CD4-positive, alpha-beta T cell treated with Interferon gamma for 1 hour (primary cell): ENCODE results near the gene VANGL2.

Experiments used
- DNase-seq: peaks from one replicate; pipeline ENCODE4 v3.0.0-alpha.2; 2020

Gene VANGL2

DNA sequence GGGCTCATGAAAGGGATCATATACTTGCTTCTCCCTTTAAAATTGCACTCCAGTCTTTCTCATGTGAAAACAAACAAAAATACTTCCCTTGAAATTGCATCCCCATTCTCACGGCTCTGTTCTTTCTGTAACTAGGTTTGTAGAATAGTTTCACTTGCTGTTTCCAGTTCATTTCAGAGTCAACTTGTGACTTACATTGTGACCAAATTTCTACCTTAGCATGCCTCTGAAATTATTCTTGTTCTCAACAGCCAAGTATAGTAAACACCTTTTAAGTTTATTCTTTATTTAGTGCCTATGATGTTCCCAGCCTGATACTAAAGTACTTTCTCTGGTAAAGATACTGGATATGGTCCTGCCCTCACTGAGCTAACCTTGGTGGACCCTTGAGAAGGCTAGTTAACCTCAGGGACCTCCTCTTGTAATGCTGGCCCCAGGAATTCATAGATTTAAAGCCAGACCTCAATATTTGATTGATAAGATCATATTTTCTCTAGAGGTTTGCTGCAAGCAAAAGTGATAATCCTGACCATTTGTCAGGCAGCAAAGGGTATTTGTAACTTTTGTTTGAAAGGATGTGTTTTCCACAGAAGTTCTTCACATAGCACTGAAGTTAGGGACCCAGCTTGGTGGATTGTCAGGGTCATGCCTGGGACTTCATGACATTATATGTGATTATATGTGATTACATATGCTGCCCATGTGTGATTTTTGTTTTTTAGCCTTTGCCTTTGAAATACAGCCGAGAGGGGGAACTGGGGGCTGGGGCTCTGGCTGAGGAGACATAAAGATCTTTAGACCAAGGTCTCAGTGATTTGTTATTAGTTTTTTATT lies 29.6 kb downstream of the VANGL2 start:
- no peak for DNase-seq

DNA sequence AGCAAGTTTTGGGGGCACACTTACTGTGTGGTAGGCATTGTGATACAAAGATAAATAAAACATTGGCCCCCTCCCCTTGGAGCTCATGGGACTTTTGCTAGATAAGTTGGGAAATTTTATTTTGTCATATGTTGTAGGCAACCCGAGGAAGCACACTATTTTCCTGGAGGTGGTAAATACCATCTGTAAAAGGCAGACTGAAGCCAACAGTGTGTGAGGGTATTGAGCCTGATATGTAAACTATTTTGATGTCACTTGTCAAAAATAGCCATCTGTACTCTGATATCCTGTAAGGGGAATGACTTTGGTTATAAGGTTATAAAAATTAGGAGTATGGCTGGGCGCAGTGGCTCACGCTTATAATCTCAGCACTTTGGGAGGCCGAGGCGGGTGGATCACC lies 30.6 kb downstream of the VANGL2 start:
- DNase-seq = no peak

DNA sequence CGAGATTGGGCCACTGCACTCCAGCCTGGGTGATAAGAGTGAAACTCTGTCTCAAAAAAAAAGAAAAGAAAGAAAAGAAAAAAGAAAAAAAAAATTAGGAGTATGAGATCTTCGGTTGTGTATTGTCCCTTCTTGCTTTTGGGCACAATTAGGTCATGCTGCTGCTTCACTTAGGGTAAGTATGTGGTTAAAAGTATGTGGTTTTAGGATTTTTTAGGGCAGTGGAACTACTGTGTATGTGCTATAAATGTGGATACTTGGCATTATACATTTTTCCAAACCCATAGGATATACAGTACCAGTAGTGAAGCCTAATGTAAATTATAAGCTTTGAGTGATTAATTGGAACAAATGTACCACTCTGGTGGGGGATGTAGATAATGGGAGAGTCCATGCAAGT lies 31.2 kb downstream of the VANGL2 start:
- no peak for DNase-seq

DNA sequence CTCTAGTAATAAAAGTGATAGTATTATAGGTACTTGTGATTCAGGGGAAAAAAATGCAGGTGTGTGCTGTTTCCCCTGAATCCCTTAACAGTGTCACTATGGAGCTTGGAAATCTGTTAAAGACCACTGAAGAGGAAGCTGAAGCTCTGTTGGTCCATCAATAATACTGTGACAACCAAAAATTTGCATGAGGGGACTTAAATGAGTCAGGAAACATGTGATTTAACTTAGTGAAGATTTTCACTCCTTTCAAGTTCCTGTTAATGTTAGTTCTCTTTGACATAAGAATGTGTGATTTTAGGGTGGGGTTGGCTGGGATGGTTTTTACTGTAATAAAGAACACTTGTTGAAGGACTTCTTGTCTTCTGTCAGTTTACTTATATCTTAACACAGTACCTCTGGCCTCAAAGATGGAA lies 32.0 kb downstream of the VANGL2 start:
- DNase-seq = no peak

DNA sequence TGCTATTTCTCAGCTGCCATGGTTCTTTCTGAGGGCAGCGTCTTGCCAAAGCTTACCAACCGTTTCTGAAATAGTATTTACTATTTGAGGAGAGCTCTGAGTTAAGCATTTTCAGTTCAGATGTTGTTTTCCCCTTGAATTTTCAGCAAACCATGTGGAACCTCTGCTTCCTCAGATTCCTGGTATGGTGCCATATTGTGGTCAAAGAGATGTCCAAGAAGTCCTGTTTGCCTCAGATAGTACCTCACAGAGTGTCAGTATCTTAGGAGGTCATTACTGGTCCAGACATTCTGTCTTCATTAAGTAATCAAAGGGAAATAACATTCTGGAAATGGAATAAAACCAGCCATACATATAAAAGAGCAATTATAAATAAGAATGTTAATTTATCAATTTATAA lies 36.6 kb downstream of the VANGL2 start:
- DNase-seq = no peak

DNA sequence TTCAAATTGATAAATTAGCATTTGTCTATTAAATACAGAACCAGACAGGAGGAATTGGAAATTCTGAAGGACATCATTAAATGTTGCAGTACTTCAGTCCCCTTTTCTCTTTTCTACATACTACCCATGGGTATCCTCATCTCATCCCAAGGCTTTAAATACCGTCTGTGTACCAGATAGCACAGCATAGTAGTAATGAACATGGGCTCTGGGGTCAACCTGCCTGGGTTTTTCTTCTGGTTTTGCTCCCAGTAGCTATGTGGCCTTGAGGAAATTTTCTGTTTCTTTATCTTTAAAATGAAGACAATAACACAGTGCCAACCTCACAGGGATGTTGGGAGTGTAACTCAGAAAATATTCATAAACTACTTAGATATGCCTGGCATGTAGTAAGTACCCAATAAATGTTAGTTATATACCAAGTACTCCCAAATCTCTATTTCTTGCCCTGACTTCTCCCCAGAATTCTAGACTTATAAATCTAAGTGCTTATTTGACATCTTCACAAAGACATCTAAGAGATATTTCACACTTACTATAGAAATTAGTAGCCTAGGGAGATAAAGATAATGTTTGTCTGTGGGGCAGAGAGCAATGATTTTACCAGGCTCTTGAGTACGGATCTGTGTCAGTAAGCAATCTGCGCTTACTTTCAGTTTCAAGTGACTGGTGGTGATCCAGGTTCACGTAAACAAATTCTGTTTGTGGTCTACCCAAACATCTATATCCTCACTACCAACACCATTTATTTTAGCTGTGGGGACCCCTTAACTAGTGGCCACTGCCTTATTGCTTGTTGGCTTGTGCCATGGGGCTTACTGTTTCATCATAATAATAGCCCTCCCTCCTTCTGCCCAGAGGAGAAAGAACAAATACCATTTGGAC lies 37.3 kb downstream of the VANGL2 start:
- peak; percentile 16 for DNase-seq

DNA sequence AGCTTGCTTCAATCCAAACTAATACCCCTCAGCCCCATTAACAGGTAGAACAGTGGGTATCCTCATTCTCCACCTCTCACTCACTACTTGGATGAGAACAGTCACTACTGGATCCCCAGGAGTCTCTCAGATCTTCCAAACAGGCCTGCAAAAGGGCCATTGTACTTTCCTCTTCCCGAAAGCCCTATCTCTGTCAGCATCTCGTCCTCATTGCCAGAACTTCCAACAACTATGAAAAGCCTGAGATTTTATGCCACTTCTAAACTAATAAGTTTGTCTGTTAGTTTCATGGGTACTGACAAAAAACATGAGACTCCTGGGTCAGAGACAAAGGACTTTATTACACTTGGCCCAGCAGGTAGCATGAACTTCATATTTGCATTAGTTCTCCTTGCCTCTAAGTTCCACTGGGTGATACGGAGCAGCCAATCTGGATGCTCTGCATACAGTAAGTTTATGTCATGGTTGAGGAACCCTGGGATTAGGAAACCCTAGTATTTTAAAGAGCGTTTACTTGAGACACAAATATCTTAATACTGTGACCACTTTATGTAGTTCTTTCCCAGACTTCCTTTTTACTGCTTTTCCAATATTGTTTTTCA lies 38.1 kb downstream of the VANGL2 start:
- DNase-seq = no peak

DNA sequence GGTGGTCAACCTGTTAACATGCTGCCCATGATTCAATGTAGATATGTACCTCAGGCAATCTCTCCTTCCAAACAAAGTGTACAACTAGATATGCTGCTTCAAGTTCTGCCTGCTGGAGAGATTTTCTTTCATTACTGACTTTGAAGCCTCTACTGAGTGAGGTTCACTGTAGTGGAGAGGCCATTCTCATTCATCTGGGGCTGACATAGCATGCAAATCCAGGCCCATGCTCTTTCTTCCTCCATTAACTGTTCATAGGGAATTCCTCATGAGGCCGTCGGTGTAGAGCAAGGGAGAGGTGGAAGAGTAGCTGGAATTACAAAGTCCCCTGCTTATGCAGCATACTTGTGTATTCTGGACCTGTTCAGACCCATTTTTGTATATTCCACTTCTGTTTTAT lies 38.6 kb downstream of the VANGL2 start:
- no peak for DNase-seq

DNA sequence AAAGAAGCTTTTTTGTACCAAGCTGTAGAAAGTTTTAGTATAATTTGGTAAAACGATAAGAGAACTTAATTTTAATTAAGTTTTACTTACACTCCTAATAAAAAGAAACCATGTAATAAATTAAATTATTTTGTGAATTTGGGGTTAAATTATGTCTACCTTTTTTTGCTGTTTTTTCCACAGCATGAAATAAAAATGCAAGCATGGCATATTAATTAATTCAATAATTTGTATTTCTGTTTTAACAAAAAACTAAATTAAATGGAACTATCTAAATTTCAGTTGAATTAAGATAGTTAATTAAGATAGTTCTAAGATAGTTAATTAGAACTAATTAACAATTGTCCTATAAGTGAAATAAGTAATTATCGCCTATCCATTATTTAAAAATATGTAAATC lies 39.4 kb downstream of the VANGL2 start:
- DNase-seq = no peak

DNA sequence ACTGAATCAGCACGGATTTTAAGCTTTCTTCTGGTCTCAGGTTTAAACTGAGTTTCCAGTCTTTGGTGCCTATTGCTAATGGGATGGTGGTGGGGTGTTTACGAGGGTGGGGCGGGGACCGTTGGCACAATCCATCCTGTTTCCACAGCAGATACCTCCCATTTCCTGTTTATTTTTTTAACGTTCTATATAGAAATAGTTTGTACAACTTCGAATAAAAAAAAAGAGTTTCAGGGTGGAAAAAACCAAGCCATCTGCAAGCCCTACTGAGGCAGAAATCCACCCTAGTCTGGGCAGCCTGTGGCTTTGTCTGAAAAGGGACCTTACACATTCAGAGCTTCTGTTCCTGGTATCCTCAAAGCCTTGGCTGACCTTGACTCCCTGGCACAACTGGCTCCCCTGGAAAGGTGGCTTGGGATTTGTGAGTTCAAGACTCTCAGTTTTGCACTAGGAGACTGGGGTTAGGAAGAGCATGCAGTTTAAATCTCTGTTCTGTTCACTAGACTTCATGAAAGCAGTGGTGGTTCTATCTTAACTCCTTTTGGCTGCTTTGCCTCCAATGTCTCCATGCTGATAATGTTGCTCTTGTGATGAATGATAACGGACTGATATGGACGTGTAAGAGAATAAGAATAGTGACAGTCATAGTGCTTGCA lies 46.7 kb downstream of the VANGL2 start:
- no peak for DNase-seq

DNA sequence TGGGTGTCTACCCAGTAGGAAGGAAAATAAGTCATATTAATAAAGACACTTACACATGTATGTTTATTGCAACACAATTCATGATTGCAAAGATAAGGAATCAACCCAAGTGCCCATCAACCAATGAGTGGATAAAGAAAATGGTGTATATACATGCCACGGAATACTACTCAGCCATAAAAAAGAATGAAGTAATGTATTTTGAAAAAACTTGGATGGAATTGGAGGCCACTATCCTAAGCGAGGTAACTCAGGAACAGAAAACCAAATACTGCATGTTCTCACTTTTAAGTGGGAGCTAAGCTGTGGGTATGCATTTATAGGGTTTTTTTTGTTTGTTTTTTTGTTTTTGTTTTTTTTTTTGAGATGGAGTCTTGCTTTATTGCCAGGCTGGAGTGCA lies 49.1 kb downstream of the VANGL2 start:
- no peak for DNase-seq

DNA sequence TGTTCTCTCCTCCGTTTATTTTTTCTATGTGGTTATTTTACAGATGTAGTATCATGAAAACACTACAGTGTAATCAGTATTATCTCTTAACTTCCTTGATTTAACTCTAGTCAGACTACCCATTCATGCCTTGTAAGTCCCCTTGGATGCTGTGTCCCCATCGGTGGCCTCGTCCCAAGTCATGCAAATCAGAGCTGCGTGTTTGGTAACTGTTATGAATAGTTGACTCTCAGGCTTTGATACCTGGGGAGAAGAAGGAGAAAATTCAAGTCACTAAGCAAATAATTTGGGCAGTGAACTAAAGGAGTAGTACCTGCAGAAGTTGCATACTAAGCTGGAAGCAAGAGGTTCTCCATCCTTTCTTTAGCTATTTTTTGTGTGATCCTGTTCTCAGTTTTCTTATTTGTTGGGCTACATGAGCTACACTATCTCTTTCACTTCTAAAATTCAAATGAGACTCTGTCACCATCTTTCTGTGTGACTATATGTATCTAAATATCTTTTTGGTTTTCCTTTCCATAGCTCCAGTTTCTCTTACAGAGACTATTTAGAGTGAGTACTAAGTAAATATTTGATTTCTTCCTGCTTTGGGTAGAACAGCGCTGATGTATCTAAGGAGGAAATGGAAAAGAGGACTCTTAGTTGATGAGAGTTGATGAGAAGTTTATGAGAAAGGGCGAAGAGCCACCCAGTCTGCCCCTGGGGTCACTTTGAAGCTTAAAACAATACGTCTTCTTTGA lies 50.9 kb downstream of the VANGL2 start:
- DNase-seq = no peak

DNA sequence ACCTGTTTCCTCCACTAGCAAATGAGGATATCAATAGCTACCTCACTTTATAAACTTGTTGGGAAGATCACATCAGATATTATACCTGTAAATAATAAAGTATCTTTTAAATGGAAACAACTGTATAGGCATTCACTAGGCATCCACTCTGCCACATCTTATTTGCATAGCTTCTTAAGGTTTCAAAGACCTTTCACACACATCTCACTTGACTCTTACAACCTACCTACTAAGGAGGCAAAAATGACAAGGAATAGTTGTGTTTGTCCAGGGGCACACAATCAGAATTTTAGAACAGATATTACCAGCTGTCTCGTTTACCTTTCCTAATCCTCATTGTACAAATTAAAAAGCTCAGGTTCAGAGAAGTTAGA lies 51.5 kb downstream of the VANGL2 start:
- no peak for DNase-seq

DNA sequence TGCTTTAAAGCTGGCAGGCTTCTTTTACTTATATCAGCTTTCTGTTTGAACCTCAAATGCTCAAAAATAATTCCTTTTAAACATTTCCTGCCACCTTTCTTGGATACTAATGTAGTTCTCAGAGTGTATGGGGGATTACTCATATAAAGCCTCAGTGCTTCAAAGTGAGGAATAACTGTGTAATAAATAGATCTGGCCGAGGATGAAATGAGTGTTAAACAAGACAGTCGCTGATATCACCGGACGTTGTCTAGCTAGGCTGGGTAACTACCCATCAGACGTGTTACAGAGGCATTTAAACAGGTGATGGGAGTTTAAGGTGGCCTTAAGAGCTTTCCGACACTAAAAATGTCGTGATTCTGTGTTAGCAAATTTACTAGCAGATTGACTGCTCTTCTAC lies 53.1 kb downstream of the VANGL2 start:
- no peak for DNase-seq

DNA sequence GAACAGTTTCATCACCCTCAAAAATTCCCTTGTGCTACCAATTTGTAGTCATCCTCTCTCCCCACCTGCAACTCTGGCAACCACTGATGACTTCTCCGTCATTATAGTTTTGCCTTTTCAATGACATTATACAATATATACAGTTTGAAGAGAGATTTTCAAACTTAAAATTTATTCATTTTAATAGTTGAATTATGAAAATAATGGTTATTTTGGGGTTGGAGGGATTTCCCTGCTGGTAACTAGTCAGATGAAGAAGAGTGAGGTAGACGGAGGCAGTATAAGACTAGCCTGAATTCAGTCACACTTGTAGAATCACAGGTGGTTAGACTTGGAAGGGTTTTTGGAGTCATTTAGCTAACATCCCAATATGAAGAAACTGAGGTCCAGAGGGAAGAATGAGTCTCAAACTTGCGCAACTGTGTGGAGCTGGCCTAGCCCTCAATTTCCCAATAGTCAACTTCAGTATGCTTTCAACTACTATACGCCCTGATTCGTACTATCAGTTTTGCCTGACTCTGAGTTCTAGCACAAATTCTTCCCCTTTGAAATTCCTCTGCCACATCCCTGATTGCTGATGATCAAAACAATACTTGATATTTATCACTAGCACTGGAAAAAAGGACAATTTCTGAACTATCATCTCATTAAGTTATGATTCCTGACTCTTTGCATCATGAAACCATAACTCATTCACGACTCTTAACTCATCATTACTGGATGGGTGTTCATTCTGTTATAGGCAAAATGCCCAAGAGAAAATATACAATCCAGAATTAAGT lies 54.2 kb downstream of the VANGL2 start:
- DNase-seq = no peak

DNA sequence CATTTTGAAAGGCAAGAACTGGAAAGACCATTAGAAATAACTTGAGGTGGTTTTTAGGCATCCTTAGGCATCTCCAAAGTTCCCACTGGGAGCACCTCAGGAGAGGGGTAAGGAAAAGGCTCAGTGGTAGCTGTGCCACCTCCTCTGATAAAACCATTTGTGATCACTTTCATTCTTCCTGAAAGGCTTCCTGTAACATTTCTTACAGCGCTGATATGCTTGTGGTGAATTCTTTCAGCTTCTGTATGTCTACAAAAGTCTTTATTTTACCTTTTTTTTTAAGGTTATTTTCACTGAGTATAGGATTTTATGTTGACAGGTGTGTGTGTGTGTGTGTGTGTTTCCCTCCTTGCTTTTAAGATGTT lies 54.8 kb downstream of the VANGL2 start:
- DNase-seq = no peak

DNA sequence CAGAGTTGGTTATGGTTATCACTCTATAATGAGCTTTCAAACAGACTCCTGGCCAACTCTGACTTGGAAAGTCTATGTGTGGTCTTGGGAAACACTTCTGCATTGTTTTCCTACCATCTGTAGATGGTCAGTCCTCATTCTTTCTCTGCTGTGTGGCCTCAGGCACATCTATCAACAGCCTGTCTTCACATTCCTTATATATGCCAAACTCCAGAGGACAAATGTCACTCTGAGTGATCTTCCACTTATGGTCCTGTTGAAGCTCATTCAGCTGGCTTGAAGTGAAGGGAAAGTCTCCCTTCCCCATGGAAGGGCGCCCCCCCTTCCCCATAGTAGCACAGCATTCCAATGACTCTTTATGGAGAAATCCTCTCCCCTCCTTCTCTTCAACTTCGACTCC lies 58.7 kb downstream of the VANGL2 start:
- DNase-seq = no peak

DNA sequence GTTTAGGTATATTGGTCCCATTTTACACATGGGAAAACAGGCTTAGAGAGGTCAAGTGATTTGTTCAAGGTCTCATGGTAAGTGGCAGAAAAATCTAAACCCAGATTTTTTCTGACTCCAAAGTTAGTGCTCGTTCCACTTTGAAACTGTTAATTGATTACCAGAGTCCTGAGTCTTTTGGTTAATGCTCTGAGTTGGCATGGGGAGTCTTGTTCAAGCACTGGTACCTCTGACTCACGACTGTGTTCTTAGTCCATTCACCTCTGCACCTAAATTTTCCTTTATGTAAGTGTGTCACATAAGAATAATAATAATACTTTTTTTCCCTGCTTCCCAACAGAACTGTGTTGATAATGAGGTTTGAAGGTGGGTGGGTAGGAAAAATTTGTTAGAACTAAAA lies 59.3 kb downstream of the VANGL2 start:
- no peak for DNase-seq

DNA sequence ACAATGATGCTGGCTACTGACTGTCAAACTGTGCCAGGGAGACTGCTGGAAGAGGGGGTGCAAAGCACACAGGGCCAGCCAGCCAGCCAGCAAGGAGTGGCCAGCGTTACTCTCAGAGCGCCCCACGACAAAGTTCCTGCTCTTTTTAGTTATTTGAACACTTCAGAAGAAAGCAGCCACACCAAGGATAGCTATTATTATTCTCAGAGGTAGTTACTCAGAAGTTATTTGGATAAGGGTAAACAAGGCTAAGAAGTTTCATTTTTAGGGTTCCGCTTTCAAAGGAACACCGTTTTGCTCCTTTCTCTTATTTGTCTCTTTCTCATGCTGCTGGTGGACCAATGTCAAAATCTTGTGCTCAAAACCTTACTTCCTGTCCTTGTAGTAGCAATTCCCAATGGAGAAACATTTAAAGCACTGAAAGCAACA lies 59.9 kb downstream of the VANGL2 start:
- DNase-seq = no peak

DNA sequence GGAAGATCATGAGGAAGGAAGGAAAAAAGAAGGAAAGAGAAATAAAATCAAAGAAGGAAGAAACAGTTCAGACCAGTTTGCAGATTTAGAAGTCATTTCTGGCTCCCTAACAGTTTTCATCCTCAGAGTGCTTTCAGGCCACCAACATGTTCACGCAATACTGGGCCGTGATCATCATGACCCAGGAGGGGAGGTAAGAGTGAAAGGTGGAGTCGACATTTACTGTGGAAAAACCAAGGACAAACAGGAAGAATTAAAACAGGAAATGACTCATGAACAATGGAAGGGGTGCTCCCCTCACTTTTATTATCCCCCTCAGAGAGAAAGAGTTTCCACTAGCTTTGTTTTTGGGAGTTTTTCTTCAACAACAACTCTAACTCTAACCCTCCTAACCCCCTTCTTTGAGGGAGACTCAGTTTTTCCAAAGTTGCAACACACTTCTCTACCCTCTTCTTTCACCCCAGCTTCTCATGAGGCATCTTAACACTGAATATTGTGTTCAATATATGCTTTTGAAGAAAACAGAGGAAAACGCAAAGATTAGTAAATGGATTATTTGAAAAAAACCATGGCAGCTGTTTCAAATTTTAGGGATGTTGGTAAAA lies 60.4 kb downstream of the VANGL2 start:
- DNase-seq = no peak

DNA sequence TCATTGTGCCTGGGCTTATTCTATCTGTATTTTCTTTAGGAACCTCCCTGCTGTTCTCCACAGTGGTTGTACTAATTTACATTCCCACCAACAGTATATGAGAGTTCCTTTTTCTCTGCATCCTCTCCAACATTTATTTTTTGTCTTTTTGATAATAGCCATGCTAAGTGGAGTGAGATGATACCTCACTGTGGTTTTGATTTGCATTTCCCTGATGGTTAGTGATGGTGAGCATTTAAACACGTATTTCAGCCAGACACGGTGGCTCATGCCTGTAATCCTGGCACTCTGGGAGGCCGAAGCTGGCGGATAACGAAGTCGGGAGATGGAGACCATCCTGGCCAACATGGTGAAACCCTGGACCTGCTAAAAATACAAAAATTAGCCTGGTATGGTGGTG lies 64.8 kb downstream of the VANGL2 start:
- DNase-seq = no peak
